Mammary epithelial cell (primary cell): Measurements from ENCODE around the gene MRPL14.

Source experiments
- CTCF ChIP-seq, 2 donors: IDR thresholded peaks in 1 of 2; conservative IDR thresholded peaks in 1 of 2; 2 replicates each; pipeline ENCODE4 v1.5.1; 2011 to 2012; ENCODE audit warnings: inconsistent platforms in 2 of 2, low read length in 2 of 2, mild to moderate bottlenecking in 2 of 2, control low read depth in 1 of 2, low read depth in 1 of 2; ENCODE audit not compliant: insufficient read depth in 1 of 2; ENCODE audit errors: extremely low read depth in 1 of 2
- EZH2 ChIP-seq: IDR thresholded peaks from 2 replicates; pipeline ENCODE4 v1.6.1; 2012; ENCODE audit warnings: low read length, inconsistent platforms, borderline replicate concordance

GRCh38 chr6:44105146-44105545 lies 22.1 kb downstream of the MRPL14 start:
- TF ChIP-seq CTCF (conservative IDR thresholded peaks at IDR 0.05 in 1 of 2, IDR thresholded peaks at IDR 0.05 in 1 of 2; ENCODE audit: extremely low read depth in 1 of 2, insufficient read depth in 1 of 2, low read depth in 1 of 2, low read length in 2 of 2) (no peak), EZH2 (no peak)
